ENCODE measurements around the gene WDFY4. TPM values are rescaled to one million over a fixed set of nuclear protein-coding genes. Genes with fewer than 3 reads are reported as not detected.

The WDFY4 gene
- total and polyA plus RNA-seq, 11 donors, result 0.46 to 19.8 (median 1.0) TPM

DNA sequence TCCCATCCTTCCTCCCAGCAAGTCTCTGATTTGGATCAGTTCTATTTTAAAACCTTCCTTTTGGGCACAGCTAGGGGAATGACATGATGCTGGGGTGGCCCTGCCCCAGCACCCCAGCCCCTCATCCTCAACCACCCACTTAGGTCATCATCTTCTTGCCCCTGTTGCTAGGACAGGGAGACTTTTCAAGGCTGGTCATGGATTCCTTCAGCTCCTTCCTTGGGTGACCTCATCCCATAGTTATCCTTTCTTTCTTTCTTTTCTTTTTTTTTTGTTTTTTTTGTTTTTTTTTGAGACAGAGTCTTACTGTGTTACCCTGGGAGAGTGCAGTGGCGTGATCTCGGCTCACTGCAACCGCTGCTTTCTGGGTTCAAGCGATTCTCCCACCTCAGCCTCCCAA lies 127.2 kb downstream of the WDFY4 start:
- no peaks in the 10 kb centered on the region for H3K9me3 ChIP-seq
- DNase-seq, result no peak
- no peaks in the 10 kb centered on the region for H3K36me3 ChIP-seq
- no peak overlapping the region for H3K27ac ChIP-seq
- H3K4me3 ChIP-seq, result no peak overlapping the region
- TF ChIP-seq POLR2A (IDR thresholded peaks at IDR 0.05), result no peak
- TF ChIP-seq, protein P1, sequence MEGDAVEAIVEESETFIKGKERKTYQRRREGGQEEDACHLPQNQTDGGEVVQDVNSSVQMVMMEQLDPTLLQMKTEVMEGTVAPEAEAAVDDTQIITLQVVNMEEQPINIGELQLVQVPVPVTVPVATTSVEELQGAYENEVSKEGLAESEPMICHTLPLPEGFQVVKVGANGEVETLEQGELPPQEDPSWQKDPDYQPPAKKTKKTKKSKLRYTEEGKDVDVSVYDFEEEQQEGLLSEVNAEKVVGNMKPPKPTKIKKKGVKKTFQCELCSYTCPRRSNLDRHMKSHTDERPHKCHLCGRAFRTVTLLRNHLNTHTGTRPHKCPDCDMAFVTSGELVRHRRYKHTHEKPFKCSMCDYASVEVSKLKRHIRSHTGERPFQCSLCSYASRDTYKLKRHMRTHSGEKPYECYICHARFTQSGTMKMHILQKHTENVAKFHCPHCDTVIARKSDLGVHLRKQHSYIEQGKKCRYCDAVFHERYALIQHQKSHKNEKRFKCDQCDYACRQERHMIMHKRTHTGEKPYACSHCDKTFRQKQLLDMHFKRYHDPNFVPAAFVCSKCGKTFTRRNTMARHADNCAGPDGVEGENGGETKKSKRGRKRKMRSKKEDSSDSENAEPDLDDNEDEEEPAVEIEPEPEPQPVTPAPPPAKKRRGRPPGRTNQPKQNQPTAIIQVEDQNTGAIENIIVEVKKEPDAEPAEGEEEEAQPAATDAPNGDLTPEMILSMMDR (IDR thresholded peaks at IDR 0.05), result no peak
- peaks cover 0 to 36% (median 9%) of the 10 kb centered on the region in 12 donors for H3K4me1 ChIP-seq
- WGBS, 4 donors, result 84 to 90% (median 89%) methylated on average over 4 of the region's 4 CpGs
- H3K27me3 ChIP-seq, result no peaks in the 10 kb centered on the region
- no peak for ATAC-seq
- intact Hi-C loops (cut with DNase I), result no loop called here

DNA sequence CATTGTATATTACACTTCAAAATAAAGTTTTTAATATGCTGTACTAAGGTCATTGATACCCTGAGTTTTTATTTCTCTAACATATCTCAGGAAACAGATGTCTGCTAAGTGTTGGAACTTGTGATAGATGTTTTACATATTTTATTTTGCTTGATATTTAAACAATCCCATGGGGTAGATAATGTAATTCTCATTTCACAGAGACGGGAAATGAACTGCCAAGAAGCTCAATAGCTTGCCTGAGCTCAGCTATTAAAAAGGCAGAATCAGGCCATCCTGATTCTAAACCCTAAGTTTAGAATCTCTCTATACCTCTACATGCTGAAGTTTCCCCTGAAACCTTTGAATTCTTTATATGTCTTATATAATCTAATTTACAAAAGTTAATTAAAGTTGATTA lies 128.6 kb downstream of the WDFY4 start:
- H3K27me3 ChIP-seq, result no peaks in the 10 kb centered on the region
- ATAC-seq, result peak in 1 of 4 donors; percentile 48
- no peak for DNase-seq
- peaks cover 0 to 23% (median 4%) of the 10 kb centered on the region in 12 donors for H3K4me1 ChIP-seq
- WGBS, 4 donors, result 35 to 62% (median 46%) methylated on average over 1 of the region's 1 CpG
- H3K9me3 ChIP-seq, result no peaks in the 10 kb centered on the region
- H3K27ac ChIP-seq, result peak overlapping the region in 1 of 12 donors; percentile 10
- no peaks in the 10 kb centered on the region for H3K36me3 ChIP-seq
- no peak overlapping the region for H3K4me3 ChIP-seq
- no peak for TF ChIP-seq POLR2A (IDR thresholded peaks at IDR 0.05)
- TF ChIP-seq, protein P1 (IDR thresholded peaks at IDR 0.05), result no peak
- intact Hi-C loops (cut with DNase I), result no loop called here

DNA sequence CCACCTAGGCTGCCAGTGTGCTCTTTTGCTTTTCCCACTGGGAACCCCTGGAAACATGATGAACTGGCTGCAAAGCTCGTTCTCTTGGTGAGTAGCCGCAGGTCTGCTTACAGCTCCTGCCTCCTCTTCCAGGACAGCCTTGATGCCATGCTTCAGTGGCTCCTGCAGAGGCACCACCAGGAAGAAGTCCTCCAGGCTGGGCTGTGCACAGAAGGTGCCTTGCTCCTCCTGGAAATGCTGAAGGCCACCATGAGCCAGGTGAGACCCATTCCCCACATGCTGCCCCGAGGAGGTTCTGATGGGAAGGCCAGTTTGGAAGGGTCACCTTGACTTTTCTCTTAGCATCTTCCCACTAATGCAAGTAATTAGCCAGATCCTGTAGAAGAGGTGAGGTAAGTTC lies 129.2 kb downstream of the WDFY4 start:
- ATAC-seq (no peak), DNase-seq (no peak)
- Histone ChIP-seq H3K4me3 (no peak overlapping the region), H3K9me3 (no peaks in the 10 kb centered on the region), H3K36me3 (no peaks in the 10 kb centered on the region), H3K27ac (no peak overlapping the region), H3K4me1 (peaks cover 0 to 17% (median 2%) of the 10 kb centered on the region in 12 donors), H3K27me3 (no peaks in the 10 kb centered on the region)
- WGBS, 4 donors, result 92 to 97% (median 97%) methylated on average over 3 of the region's 3 CpGs
- no peak for TF ChIP-seq POLR2A (IDR thresholded peaks at IDR 0.05)
- TF ChIP-seq, protein P1 (IDR thresholded peaks at IDR 0.05), result no peak
- intact Hi-C loops (cut with DNase I), result no loop called here

DNA sequence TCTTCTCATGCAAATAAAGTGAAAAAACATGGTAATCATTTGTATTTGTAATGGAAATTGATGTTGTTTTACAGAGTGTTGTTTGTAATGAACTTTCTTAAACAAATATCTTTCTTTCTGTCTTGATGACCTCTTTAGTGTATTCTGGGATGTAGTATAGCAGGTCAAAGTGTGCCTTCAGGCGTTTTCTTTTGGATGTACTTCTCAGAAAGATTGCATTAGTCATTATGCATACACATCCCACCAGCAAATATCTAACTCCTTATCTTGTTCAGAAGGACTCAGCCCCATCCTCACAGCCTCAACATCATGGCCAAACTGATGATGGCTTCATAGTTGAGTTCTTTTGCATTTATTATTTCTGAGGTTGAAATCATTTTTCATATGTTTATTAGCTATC lies 130.3 kb downstream of the WDFY4 start:
- peaks cover 0 to 17% (median 2%) of the 10 kb centered on the region in 12 donors for H3K4me1 ChIP-seq
- DNase-seq, result no peak
- intact Hi-C loops (cut with DNase I), result no loop called here
- WGBS, 4 donors, result 80 to 86% (median 84%) methylated on average over 1 of the region's 1 CpG
- no peak overlapping the region for H3K27ac ChIP-seq
- H3K9me3 ChIP-seq, result no peaks in the 10 kb centered on the region
- no peak for ATAC-seq
- TF ChIP-seq, protein P1 (IDR thresholded peaks at IDR 0.05), result no peak
- no peak for TF ChIP-seq POLR2A (IDR thresholded peaks at IDR 0.05)
- peaks cover 0 to 6% (median 0%) of the 10 kb centered on the region in 9 donors for H3K36me3 ChIP-seq
- no peaks in the 10 kb centered on the region for H3K27me3 ChIP-seq
- H3K4me3 ChIP-seq, result no peak overlapping the region
